ENCODE data around the gene CANT1. TPM values are rescaled to one million over a fixed set of nuclear protein-coding genes. Genes with fewer than 3 reads are reported as not detected.

The CANT1 gene
- total and polyA plus RNA-seq, 2 of the 13 experiments (the other 11 are each of a cell fraction or from before 2014, with no cell fraction given): 34.1 to 42.1 TPM

GRCh38 chr17:78970834-78971755, 38.5 kb downstream of the CANT1 start (continued):
- TF ChIP-seq CREM (IDR thresholded peaks at IDR 0.05) (no peak), CREM (CRISPR knock-in tag; IDR thresholded peaks at IDR 0.05) (no peak), RARG (CRISPR knock-in tag; IDR thresholded peaks at IDR 0.05; ENCODE audit: low read depth) (no peak)

GRCh38 chr17:78969865-78970264, 39.7 kb downstream of the CANT1 start:
- no TSS peak for BruUV-seq (replicated peaks)
- H3K4me2 ChIP-seq (ENCODE audit: low read depth, low read length): no peak overlapping the region
- ATAC-seq (no peak), DNase-seq (ENCODE audit: low spot score) (no peak), FAIRE-seq (no peak)
- H3K36me3 ChIP-seq (replicated peaks in 1 of 2; ENCODE audit: control insufficient read depth in 1 of 2, insufficient read depth in 2 of 2, low read length in 2 of 2): peaks cover 6 to 26% of the 10 kb centered on the region in 2 experiments
- H3K9me3 ChIP-seq (ENCODE audit: low read length): no peaks in the 10 kb centered on the region
- intact Hi-C loops (cut with micrococcal nuclease; ENCODE audit: unreplicated experiment): no loop called here
- WGBS (ENCODE audit: low lambda C conversion rate): 94% methylated on average over 8 of the region's 9 CpGs
- in situ Hi-C loops (cut with HindIII; ENCODE audit: extremely low pct_ligation_motif_present, low pct_unique_long_range_greater_than_20kb): loop anchor here (5.0 kb wide), 1 partner anchor 88 kb away; no protein-coding TSS in a partner anchor
- H3K27me3 ChIP-seq (ENCODE audit: control insufficient read depth in 1 of 2, insufficient read depth in 2 of 2, low read length in 2 of 2): no peaks in the 10 kb centered on the region
- H3K27ac ChIP-seq (ENCODE audit: extremely low read length, insufficient read depth, low read length): no peak overlapping the region
- H3K79me2 ChIP-seq (ENCODE audit: insufficient read depth, low read length): peaks cover 3% of the 10 kb centered on the region
- H3K9ac ChIP-seq (ENCODE audit: insufficient read depth, low read depth, low read length): no peak overlapping the region
- no peak overlapping the region for H3K4me3 ChIP-seq (replicated peaks in 1 of 3; ENCODE audit: insufficient read depth in 1 of 3, low read depth in 2 of 3, low read length in 3 of 3)
- H4K20me1 ChIP-seq (ENCODE audit: insufficient read depth, low read length): peaks cover 5% of the 10 kb centered on the region; the same call in 1 of the 2 replicates
- no peak overlapping the region for H2AFZ ChIP-seq (ENCODE audit: low read length)
- POLR2A ChIA-PET: interaction anchor here (2.9 kb wide), 1 partner anchor 10 kb away, joined by 20 read pairs; the partner anchor contains the start of gene LGALS3BP
- TF ChIP-seq AGO2 (optimal IDR thresholded peaks at IDR 0.05; ENCODE audit: low read depth, low read length) (peak; percentile 60), ZC3H13 (CRISPR knock-in tag; IDR thresholded peaks at IDR 0.05) (peak; percentile 74; the same call in 1 of the 2 replicates), POLR2A (IDR thresholded peaks at IDR 0.05; ENCODE audit: insufficient read depth in 1 of 2, low read depth in 2 of 2, low read length in 2 of 2) (peak in 1 of 2 experiments; percentile 37; a peak in 1 of 4 replicates), GABPA (IDR thresholded peaks at IDR 0.05; ENCODE audit: low read depth, low read length) (0 out of 2 replicates have a peak, but pooled peaks have one; percentile 8), GABPA (CRISPR knock-in tag; IDR thresholded peaks at IDR 0.05; ENCODE audit: low read depth) (no peak), ZNF263 (CRISPR knock-in tag; IDR thresholded peaks at IDR 0.05) (no peak)
- H3K4me1 ChIP-seq (ENCODE audit: insufficient read depth, low read length): peaks cover 36% of the 10 kb centered on the region
- CTCF ChIA-PET (ENCODE audit: low intra/inter-chr PET ratio, low total read pairs): interaction anchor here (3.0 kb wide), 1 partner anchor 104 kb away, joined by 35 read pairs; no protein-coding TSS in a partner anchor
